CMK (cell line): ENCODE measurements around the gene CHMP3.

Source experiments
- DNase-seq: peaks from one replicate; pipeline ENCODE4 v3.0.0-alpha.2; 2010; ENCODE audit warnings: low read depth

The CHMP3 gene

DNA sequence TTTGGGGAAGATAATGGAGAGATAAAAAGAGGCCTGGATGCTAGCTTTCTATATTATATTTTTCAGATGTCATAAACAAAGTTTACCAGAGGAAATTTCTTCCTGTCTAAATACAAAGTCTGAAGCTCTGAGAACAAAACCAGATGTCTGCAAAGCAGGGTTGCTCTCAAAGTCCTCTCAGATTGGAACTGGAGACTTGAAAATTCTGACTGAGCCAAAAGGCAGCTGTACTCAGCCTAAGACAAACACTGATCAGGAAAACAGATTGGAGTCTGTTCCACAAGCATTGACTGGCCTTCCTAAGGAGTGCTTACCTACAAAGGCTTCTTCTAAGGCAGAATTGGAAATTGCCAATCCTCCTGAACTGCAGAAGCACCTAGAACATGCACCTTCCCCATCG, 96.9 kb downstream of the CHMP3 start:
- no peak for DNase-seq

DNA sequence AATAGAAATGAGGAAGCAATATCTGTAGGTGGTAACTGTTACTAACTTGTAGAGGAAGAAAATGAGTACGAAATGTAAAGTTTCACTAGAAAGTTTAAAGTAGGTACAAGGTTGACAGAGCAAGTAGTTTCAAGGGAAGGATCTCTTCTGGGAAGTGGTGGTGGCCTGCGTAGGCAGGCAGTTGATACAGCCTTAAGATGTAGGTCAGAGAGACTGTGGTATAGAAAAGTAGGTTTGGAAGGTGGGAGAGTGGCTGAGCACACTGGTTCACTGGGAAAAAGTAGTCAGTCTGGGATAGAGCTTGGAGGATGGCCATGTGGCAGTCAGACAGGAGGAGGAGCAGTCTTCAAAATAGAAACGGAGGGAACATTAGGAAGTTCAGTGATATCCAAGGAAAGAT, 98.6 kb downstream of the CHMP3 start:
- DNase-seq, result no peak

DNA sequence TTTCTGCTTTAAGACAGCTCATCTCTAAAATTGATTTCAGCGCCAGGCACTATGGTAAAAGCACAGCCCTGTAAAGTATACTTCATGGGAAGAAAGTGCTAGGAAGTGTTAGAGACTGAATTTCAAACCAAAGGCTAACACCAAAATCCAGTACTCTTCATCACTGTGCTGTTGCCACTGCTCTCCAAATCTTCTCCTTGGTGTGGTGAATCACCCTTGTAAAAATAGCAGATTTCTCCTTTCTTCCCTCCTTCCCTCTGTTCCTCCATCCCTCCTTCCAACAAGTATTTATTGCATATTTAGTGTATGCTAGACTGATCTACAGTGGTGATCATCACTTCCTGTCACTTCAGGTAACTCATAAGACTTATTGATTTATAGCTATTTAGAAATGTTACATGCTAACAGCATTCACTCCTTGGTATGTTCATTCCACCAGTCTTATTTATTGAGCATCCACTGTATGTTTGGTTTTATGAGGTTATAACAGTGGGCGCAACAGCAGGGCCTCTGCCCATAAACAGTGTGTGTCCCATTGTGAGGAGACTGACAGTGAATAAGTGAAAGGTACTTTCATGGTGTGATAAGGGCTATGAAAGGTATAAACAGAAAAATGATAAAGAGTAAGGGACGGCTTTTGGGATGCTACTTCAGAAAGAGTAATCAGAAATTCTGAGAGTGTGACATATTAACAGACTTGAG, 102.0 kb downstream of the CHMP3 start:
- DNase-seq, result no peak

DNA sequence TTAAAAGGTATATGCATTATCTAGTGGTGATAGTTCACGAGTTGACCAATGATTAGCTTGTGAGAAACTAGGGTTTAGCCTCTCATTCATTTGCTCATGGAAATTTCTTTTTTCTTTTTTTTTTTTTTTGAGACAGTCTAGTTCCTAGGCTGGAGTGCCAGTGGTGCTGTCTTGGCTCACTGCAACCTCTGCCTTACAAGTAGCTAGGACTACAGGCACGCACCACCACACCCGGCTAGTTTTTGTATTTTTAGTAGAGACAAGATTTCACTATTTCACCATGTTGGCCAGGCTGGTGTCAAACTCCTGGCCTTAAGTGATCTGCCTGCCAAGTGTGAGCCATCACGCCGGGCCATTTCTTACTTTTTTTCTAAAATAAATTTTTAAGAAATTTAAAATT, 108.1 kb downstream of the CHMP3 start:
- DNase-seq, result no peak

DNA sequence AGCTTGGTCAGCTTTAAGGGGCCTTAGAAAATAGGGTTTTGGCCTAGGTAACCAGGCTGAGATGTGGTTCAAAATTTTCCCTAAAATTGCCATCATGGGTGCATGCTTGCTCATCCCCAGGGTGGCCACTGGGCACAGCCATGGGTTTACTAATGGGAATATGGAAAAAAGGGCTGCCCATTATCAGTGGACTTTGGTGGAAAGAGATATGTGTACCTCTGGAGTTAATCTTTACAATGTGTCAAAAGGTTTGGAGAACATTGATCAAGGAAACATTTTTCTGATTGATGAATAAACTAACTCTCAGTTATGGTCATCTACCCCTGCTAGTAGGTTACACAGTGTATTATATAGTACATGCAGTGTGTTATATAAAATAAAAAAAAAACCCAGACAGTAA, 109.0 kb downstream of the CHMP3 start:
- no peak for DNase-seq

DNA sequence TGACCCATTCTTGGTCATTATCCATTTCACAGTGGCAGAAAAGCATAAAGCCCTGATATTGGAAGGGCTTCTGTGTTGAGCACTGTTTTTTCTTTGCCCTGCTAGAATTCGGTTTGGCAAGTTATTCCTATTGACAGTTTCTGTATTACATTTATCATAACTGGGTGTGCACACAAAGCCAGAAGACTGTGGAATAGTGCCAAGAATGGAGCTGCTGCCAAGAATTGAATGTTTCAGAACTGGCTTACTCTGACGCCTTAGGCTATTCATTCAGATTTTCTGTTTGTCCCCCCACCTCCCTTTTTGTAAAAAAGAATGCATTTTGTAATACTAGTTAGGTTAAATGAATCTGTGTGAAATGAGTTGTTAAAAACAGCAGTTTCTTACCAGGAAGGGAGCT, 109.4 kb downstream of the CHMP3 start:
- DNase-seq, result no peak
